ENCODE data around the gene NXPH4. TPM values are rescaled to one million over a fixed set of nuclear protein-coding genes. Genes with fewer than 3 reads are reported as not detected.

Gene NXPH4
- total and polyA plus RNA-seq, 4 experiments from 2014 or later = not detected

DNA sequence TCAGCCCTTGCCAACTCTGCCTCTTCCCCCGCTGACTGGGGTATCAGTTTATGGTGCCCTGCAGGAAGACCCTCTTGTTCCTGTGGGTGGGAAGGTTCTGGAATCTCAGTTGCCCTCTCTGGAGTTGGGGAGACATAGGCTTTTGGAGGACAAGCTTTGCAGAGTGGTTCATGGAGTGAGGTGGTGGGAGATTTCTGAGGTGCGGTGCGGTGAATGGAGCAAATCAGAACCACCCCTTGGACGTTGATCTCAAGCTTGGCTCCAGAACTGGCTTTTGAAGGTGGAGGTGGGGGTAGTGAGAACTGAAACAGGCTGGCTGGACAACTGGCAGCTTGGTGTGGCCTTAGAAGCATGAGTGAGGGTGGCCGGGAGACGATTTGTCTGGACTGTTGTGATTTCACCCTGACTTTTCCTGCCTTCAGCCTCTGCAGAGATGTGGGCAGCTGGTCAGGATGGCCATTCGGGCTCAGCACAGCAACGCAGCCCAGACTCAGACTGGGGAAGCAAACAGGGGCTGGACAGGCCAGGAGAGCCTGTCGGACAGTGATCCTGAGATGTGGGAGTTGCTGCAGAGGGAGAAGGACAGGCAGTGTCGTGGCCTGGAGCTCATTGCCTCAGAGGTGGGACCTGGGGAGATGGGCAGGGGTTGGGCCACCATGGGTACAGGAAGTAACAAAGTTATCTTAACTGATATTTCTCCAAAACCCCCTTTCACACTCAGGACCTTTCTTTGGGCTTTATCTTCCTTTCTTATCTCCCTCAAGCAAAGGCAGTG is 14.0 kb downstream of the NXPH4 start:
- peak overlapping the region; percentile 57 for H3K27ac ChIP-seq (ENCODE audit: low read depth, low read length)
- DNase-seq = no peak

DNA sequence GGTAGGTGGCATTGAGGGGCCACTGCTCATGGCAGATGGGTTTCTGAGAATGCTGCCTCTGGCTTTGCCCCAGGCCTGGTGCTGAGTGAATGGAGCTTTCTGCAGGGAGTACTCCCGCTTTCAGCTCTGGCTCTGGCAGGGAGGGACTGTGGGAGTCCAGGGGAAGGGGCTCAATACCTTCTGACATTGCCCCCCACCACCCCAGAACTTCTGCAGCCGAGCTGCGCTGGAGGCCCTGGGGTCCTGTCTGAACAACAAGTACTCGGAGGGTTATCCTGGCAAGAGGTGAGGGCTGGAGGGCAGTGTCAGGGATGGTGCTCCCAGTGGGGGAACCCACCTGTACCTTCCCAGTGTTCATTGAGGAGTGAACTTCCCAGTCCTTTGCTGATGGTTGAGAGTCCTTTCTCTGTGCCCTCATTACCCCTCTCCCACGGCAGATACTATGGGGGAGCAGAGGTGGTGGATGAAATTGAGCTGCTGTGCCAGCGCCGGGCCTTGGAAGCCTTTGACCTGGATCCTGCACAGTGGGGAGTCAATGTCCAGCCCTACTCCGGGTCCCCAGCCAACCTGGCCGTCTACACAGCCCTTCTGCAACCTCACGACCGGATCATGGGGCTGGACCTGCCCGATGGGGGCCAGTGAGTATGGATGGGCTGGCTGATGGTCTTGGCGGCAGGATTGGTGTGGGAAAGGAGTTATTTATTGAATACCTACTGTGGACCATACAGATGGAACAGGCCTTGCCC is 14.9 kb downstream of the NXPH4 start:
- Mint-ChIP-seq H3K27me3 (peaks cover 4 to 6% of the 10 kb centered on the region in 2 donors), H3K27ac (no peak overlapping the region), H3K36me3 (peaks cover 29 to 43% of the 10 kb centered on the region in 2 donors), H3K9me3 (no peaks in the 10 kb centered on the region), H3K4me1 (peaks cover 22 to 56% (median 39%) of the 10 kb centered on the region in 4 donors), H3K4me3 (peak overlapping the region in 5 of 8 donors; percentile 4 to 94 (median 56))
- Histone ChIP-seq H3K27me3 (ENCODE audit: insufficient read depth, low read length) (peaks cover 1% of the 10 kb centered on the region), H3K4me3 (ENCODE audit: low read length in 2 of 2) (no peak overlapping the region), H3K9me3 (ENCODE audit: control insufficient read depth in 1 of 2, low read length in 2 of 2) (no peaks in the 10 kb centered on the region), H3K27ac (ENCODE audit: low read depth, low read length) (no peak overlapping the region), H3K4me1 (ENCODE audit: insufficient read depth, low read length) (peaks cover 64% of the 10 kb centered on the region), H3K36me3 (ENCODE audit: insufficient read depth, low read length) (peaks cover 28% of the 10 kb centered on the region)
- DNase-seq = peak in 1 of 5 donors; percentile 49
- ChIA-PET CTCF (ENCODE audit: partially characterized antibody) (interaction anchor here (0.5 to 12.3 kb wide), 3 partner anchors 11 to 130 kb away, joined by 3 to 245 read pairs (median 157); partner anchors contain the start of gene NXPH4), POLR2A (ENCODE audit: partially characterized antibody) (interaction anchor here (1.1 to 4.0 kb wide), 3 partner anchors 9 to 120 kb away, joined by 3 to 63 read pairs (median 16); partner anchors contain the start of gene STAT6)
- intact Hi-C loops (cut with micrococcal nuclease) = loop anchor here (10.0 kb wide), 2 partner anchors 477 to 597 kb away; partner anchors contain the start of genes BAZ2A and PRIM1

More for the DNA sequence above, 14.0 kb downstream of the NXPH4 start:
- H3K27me3 Mint-ChIP-seq = peaks cover 10 to 12% of the 10 kb centered on the region in 2 donors
- H3K27ac Mint-ChIP-seq = peak overlapping the region; percentile 22 to 89 (median 52)
- CTCF ChIA-PET (ENCODE audit: partially characterized antibody) = interaction anchor here (0.9 to 12.3 kb wide), 3 partner anchors 12 to 267 kb away, joined by 3 to 245 read pairs (median 157); partner anchors contain the start of gene NXPH4
- H3K4me1 Mint-ChIP-seq = peaks cover 24 to 60% (median 40%) of the 10 kb centered on the region in 4 donors
- peak overlapping the region; percentile 92 to 99 (median 94) for H3K4me3 Mint-ChIP-seq
- POLR2A ChIA-PET (ENCODE audit: partially characterized antibody) = interaction anchor here (1.1 to 4.0 kb wide), 5 partner anchors 10 to 142 kb away, joined by 3 to 63 read pairs (median 9); partner anchors contain the start of genes NAB2 and STAT6
- intact Hi-C loops (cut with micrococcal nuclease) = loop anchor here (10.0 kb wide), 2 partner anchors 476 to 596 kb away; partner anchors contain the start of genes BAZ2A and PRIM1
- H3K9me3 ChIP-seq (ENCODE audit: control insufficient read depth in 1 of 2, low read length in 2 of 2) = no peaks in the 10 kb centered on the region
- peak overlapping the region; percentile 80 to 90 for H3K4me3 ChIP-seq (ENCODE audit: low read length in 2 of 2)
- H3K9me3 Mint-ChIP-seq = no peaks in the 10 kb centered on the region
- H3K36me3 Mint-ChIP-seq = peaks cover 29 to 43% of the 10 kb centered on the region in 2 donors
- H3K27me3 ChIP-seq (ENCODE audit: insufficient read depth, low read length) = peaks cover 10% of the 10 kb centered on the region
- H3K4me1 ChIP-seq (ENCODE audit: insufficient read depth, low read length) = peaks cover 63% of the 10 kb centered on the region
- peaks cover 28% of the 10 kb centered on the region for H3K36me3 ChIP-seq (ENCODE audit: insufficient read depth, low read length)

DNA sequence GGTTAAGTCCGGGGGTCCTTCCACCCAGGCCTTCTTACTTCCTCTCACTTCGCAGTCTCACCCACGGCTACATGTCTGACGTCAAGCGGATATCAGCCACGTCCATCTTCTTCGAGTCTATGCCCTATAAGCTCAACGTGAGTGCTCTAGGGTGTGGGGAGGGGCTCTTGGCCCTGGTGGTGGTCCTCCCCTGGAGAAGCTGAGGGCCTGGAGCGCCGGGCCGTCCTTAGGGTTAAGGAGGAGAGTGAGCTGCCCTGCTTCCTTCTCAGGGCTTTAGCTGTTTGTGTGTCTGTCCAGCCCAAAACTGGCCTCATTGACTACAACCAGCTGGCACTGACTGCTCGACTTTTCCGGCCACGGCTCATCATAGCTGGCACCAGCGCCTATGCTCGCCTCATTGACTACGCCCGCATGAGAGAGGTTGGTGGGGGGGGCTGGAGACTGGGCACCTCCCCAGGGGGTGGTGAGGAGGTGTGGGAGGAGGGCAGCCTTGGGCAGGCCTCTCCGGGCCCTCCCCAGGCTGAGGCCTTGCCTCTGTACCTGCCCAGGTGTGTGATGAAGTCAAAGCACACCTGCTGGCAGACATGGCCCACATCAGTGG is 15.7 kb downstream of the NXPH4 start:
- POLR2A ChIA-PET (ENCODE audit: partially characterized antibody) = interaction anchor here (4.0 kb wide), 1 partner anchor 8 kb away, joined by 63 read pairs; no protein-coding TSS in a partner anchor
- Mint-ChIP-seq H3K9me3 (no peaks in the 10 kb centered on the region), H3K4me3 (peak overlapping the region in 1 of 8 donors; percentile 20), H3K27ac (no peak overlapping the region), H3K36me3 (peaks cover 29 to 47% of the 10 kb centered on the region in 2 donors), H3K27me3 (peaks cover 5 to 9% of the 10 kb centered on the region in 2 donors), H3K4me1 (peaks cover 26 to 60% (median 42%) of the 10 kb centered on the region in 4 donors)
- no peaks in the 10 kb centered on the region for H3K9me3 ChIP-seq (ENCODE audit: control insufficient read depth in 1 of 2, low read length in 2 of 2)
- H3K27me3 ChIP-seq (ENCODE audit: insufficient read depth, low read length) = peaks cover 6% of the 10 kb centered on the region
- DNase-seq = no peak
- peaks cover 28% of the 10 kb centered on the region for H3K36me3 ChIP-seq (ENCODE audit: insufficient read depth, low read length)
- peaks cover 66% of the 10 kb centered on the region for H3K4me1 ChIP-seq (ENCODE audit: insufficient read depth, low read length)
- H3K27ac ChIP-seq (ENCODE audit: low read depth, low read length) = no peak overlapping the region
- intact Hi-C loops (cut with micrococcal nuclease) = loop anchor here (10.0 kb wide), 2 partner anchors 477 to 597 kb away; partner anchors contain the start of genes BAZ2A and PRIM1
- CTCF ChIA-PET (ENCODE audit: partially characterized antibody) = interaction anchor here (0.5 to 12.3 kb wide), 5 partner anchors 10 to 1327 kb away, joined by 3 to 245 read pairs (median 4); partner anchors contain the start of gene NXPH4
- no peak overlapping the region for H3K4me3 ChIP-seq (ENCODE audit: low read length in 2 of 2)

DNA sequence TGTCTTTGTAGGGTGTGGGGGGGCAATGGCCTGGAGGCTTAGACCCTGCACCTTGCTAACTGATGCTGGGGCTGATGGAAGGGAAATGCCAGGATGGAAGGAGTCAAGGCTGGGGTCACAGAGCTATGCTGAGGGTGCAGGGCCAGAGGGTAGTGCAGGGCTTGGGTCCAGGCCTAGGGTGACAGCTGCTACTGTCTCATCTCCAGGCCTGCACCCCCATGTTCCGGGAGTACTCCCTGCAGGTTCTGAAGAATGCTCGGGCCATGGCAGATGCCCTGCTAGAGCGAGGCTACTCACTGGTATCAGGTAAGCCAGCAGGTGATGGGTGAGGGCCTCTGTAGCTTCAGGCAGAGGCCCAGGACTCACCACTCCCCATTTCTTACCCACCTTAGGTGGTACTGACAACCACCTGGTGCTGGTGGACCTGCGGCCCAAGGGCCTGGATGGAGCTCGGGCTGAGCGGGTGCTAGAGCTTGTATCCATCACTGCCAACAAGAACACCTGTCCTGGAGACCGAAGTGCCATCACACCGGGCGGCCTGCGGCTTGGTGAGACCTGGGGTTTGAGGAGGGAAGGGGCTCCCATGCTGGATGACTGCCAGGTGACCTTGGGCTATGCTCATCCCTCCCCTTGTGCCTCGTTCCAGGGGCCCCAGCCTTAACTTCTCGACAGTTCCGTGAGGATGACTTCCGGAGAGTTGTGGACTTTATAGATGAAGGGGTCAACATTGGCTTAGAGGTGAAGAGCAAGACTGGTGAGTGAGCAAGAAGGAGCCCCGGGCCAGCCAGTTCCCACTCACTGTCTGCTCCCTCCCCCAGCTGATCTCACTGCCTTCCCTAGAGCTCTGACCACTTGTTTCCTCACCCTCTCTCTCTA is 17.0 kb downstream of the NXPH4 start:
- ChIA-PET POLR2A (ENCODE audit: partially characterized antibody) (no interaction called here), CTCF (ENCODE audit: partially characterized antibody) (interaction anchor here (0.6 to 12.3 kb wide), 4 partner anchors 10 to 138 kb away, joined by 4 to 157 read pairs (median 4); partner anchors contain the start of gene NXPH4)
- Histone ChIP-seq H3K36me3 (ENCODE audit: insufficient read depth, low read length) (peaks cover 28% of the 10 kb centered on the region), H3K4me3 (ENCODE audit: low read length in 2 of 2) (no peak overlapping the region), H3K27ac (ENCODE audit: low read depth, low read length) (no peak overlapping the region), H3K27me3 (ENCODE audit: insufficient read depth, low read length) (peaks cover 19% of the 10 kb centered on the region), H3K4me1 (ENCODE audit: insufficient read depth, low read length) (peaks cover 70% of the 10 kb centered on the region), H3K9me3 (ENCODE audit: control insufficient read depth in 1 of 2, low read length in 2 of 2) (no peaks in the 10 kb centered on the region)
- H3K27me3 Mint-ChIP-seq = peaks cover 9 to 16% of the 10 kb centered on the region in 2 donors
- H3K4me1 Mint-ChIP-seq = peaks cover 28 to 65% (median 46%) of the 10 kb centered on the region in 4 donors
- H3K27ac Mint-ChIP-seq = peak overlapping the region in 2 of 7 donors; percentile 27 to 55
- H3K9me3 Mint-ChIP-seq = no peaks in the 10 kb centered on the region
- peak overlapping the region in 1 of 8 donors; percentile 49 for H3K4me3 Mint-ChIP-seq
- intact Hi-C loops (cut with micrococcal nuclease) = loop anchor here (10.0 kb wide), 2 partner anchors 479 to 599 kb away; partner anchors contain the start of genes BAZ2A and PRIM1
- peaks cover 29 to 47% of the 10 kb centered on the region in 2 donors for H3K36me3 Mint-ChIP-seq
- DNase-seq = no peak

DNA sequence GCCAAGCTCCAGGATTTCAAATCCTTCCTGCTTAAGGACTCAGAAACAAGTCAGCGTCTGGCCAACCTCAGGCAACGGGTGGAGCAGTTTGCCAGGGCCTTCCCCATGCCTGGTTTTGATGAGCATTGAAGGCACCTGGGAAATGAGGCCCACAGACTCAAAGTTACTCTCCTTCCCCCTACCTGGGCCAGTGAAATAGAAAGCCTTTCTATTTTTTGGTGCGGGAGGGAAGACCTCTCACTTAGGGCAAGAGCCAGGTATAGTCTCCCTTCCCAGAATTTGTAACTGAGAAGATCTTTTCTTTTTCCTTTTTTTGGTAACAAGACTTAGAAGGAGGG is 17.6 kb downstream of the NXPH4 start:
- POLR2A ChIA-PET (ENCODE audit: partially characterized antibody) = no interaction called here
- Mint-ChIP-seq H3K4me3 (peak overlapping the region in 2 of 8 donors; percentile 10 to 49), H3K27me3 (peaks cover 11 to 20% of the 10 kb centered on the region in 2 donors), H3K4me1 (peaks cover 25 to 65% (median 45%) of the 10 kb centered on the region in 4 donors), H3K9me3 (no peaks in the 10 kb centered on the region), H3K27ac (peak overlapping the region in 2 of 7 donors; percentile 27 to 55), H3K36me3 (peaks cover 29 to 47% of the 10 kb centered on the region in 2 donors)
- Histone ChIP-seq H3K27ac (ENCODE audit: low read depth, low read length) (no peak overlapping the region), H3K4me1 (ENCODE audit: insufficient read depth, low read length) (peaks cover 69% of the 10 kb centered on the region), H3K9me3 (ENCODE audit: control insufficient read depth in 1 of 2, low read length in 2 of 2) (no peaks in the 10 kb centered on the region), H3K36me3 (ENCODE audit: insufficient read depth, low read length) (peaks cover 28% of the 10 kb centered on the region), H3K4me3 (ENCODE audit: low read length in 2 of 2) (no peak overlapping the region), H3K27me3 (ENCODE audit: insufficient read depth, low read length) (peaks cover 22% of the 10 kb centered on the region)
- no peak for DNase-seq
- CTCF ChIA-PET (ENCODE audit: partially characterized antibody) = interaction anchor here (0.6 to 12.3 kb wide), 3 partner anchors 10 to 137 kb away, joined by 4 to 157 read pairs (median 5); partner anchors contain the start of gene NXPH4
- intact Hi-C loops (cut with micrococcal nuclease) = loop anchor here (10.0 kb wide), 2 partner anchors 479 to 599 kb away; partner anchors contain the start of genes BAZ2A and PRIM1
